Suprapubic skin (tissue), 4 donors: ENCODE results near the gene NEK5. TPM values are rescaled to one million over a fixed set of nuclear protein-coding genes. Genes with fewer than 3 reads are reported as not detected.
"Not testable (repeated sequence)": the region's sequence is repeated elsewhere in the genome, so short reads cannot be mapped to it uniquely, and the experiment has no call there.

Experiments
- DNase-seq, 2 donors: peaks; one replicate each; pipeline ENCODE4 v3.0.0-alpha.2; 2019; ENCODE audit warnings: low spot score in 2 of 2
- H3K27ac ChIP-seq: fragments of 200-600 bp; sonication (generic); one replicate; pipeline ENCODE4 v1.5.1; 2019
- H3K27me3 ChIP-seq: fragments of 200-600 bp; sonication (generic); one replicate; pipeline ENCODE4 v1.5.1; 2019
- H3K36me3 ChIP-seq: fragments of 200-600 bp; sonication (generic); one replicate; pipeline ENCODE4 v1.5.1; 2019
- H3K4me1 ChIP-seq: fragments of 200-600 bp; sonication (generic); one replicate; pipeline ENCODE4 v1.5.1; 2019
- H3K4me3 ChIP-seq: fragments of 200-600 bp; sonication (generic); one replicate; pipeline ENCODE4 v1.5.1; 2019; ENCODE audit warnings: mild to moderate bottlenecking
- H3K9me3 ChIP-seq: fragments of 200-600 bp; sonication (generic); one replicate; pipeline ENCODE4 v1.5.1; 2019
- CTCF ChIP-seq, 2 donors: fragments of 200-600 bp in 1 of 2; fragments of 450-650 bp in 1 of 2; sonication (generic) in 1 of 2; IDR thresholded peaks; one replicate each; pipeline ENCODE4 v1.5.1; 2016 to 2019; ENCODE audit warnings: antibody characterized with exemption in 2 of 2, mild to moderate bottlenecking in 1 of 2, moderate library complexity in 1 of 2
- EP300 ChIP-seq: sonication (generic); formaldehyde crosslinking; IDR thresholded peaks from one replicate; pipeline ENCODE4 v1.6.1; 2017; ENCODE audit warnings: antibody characterized with exemption
- POLR2A ChIP-seq, 2 donors: fragments of 450-650 bp; IDR thresholded peaks; one replicate each; pipeline ENCODE4 v1.6.1; 2017; ENCODE audit warnings: antibody characterized with exemption in 2 of 2, mild to moderate bottlenecking in 2 of 2, moderate library complexity in 2 of 2
- POLR2AphosphoS5 ChIP-seq, 3 donors: sonication (generic); formaldehyde crosslinking; IDR thresholded peaks; one replicate each; pipeline ENCODE4 v1.6.1; 2017; ENCODE audit warnings: antibody characterized with exemption in 3 of 3
- WGBS: methylation state at CpG from one replicate; pipeline ENCODE4 v1.1.5; 2018; 5-methylcytosine and 5-hydroxymethylcytosine counted together
- total RNA-seq, 4 donors: library from RNA; depleted of rRNA; stranded (reverse); fragments of >200 nt; gene quantifications; one replicate each; pipeline ENCODE4 v1.1.0, GENCODE V29; 2016

Gene NEK5
- total RNA-seq, 4 donors from 2014 or later = 0.38 to 0.51 (median 0.42) TPM; not detected in 1

GRCh38 chr13:52043675-52044074, 85.2 kb downstream of the NEK5 start:
- Histone ChIP-seq H3K27ac (no peak overlapping the region), H3K36me3 (no peaks in the 10 kb centered on the region), H3K4me3 (no peak overlapping the region), H3K27me3 (no peaks in the 10 kb centered on the region), H3K4me1 (no peaks in the 10 kb centered on the region), H3K9me3 (no peaks in the 10 kb centered on the region)
- TF ChIP-seq CTCF (IDR thresholded peaks at IDR 0.05) = no peak
- no peak for TF ChIP-seq POLR2A (IDR thresholded peaks at IDR 0.05)
- no peak for TF ChIP-seq EP300
- no peak for TF ChIP-seq POLR2AphosphoS5 (IDR thresholded peaks at IDR 0.05)
- WGBS = 81% methylated on average over 3 of the region's 3 CpGs
- no peak for DNase-seq

GRCh38 chr13:52036037-52036436, 92.8 kb downstream of the NEK5 start:
- Histone ChIP-seq H3K36me3 (no peaks in the 10 kb centered on the region), H3K27ac (no peak overlapping the region), H3K4me1 (no peaks in the 10 kb centered on the region), H3K27me3 (no peaks in the 10 kb centered on the region), H3K9me3 (peaks cover 4% of the 10 kb centered on the region), H3K4me3 (no peak overlapping the region)
- no peak for TF ChIP-seq EP300
- no peak for TF ChIP-seq POLR2AphosphoS5 (IDR thresholded peaks at IDR 0.05)
- 100% methylated on average over 1 of the region's 1 CpG for WGBS
- no peak for DNase-seq

GRCh38 chr13:52034616-52035226, 94.2 kb downstream of the NEK5 start:
- Histone ChIP-seq H3K27ac (no peak overlapping the region), H3K36me3 (no peaks in the 10 kb centered on the region), H3K9me3 (peaks cover 4% of the 10 kb centered on the region), H3K27me3 (no peaks in the 10 kb centered on the region), H3K4me1 (no peaks in the 10 kb centered on the region), H3K4me3 (no peak overlapping the region)
- 77% methylated on average over 5 of the region's 5 CpGs for WGBS
- TF ChIP-seq EP300 = no peak
- no peak for TF ChIP-seq POLR2AphosphoS5 (IDR thresholded peaks at IDR 0.05)
- no peak for TF ChIP-seq CTCF (IDR thresholded peaks at IDR 0.05)
- no peak for TF ChIP-seq POLR2A (IDR thresholded peaks at IDR 0.05)
- no peak for DNase-seq

- peaks cover 12% of the 10 kb centered on the region for H3K36me3 ChIP-seq
- WGBS = 86% methylated on average over 2 of the region's 2 CpGs
Measured at GRCh38 chr13:52033039-52033438, 95.8 kb downstream of the NEK5 start.

GRCh38 chr13:52030401-52030800, 98.5 kb downstream of the NEK5 start:
- not testable (repeated sequence) for DNase-seq, H3K4me1 ChIP-seq, H3K4me3 ChIP-seq, H3K27ac ChIP-seq, H3K27me3 ChIP-seq
- H3K9me3 ChIP-seq = peaks cover 12% of the 10 kb centered on the region
- H3K36me3 ChIP-seq = peaks cover 33% of the 10 kb centered on the region
- 97% methylated on average over 6 of the region's 6 CpGs for WGBS

More at GRCh38 chr13:52033039-52033438, 95.8 kb downstream of the NEK5 start:
- DNase-seq = no peak
- peaks cover 8% of the 10 kb centered on the region for H3K9me3 ChIP-seq
- TF ChIP-seq CTCF (IDR thresholded peaks at IDR 0.05) (no peak), POLR2A (IDR thresholded peaks at IDR 0.05) (no peak), EP300 (no peak), POLR2AphosphoS5 (IDR thresholded peaks at IDR 0.05) (no peak)
- no peak overlapping the region for H3K4me3 ChIP-seq
- no peak overlapping the region for H3K27ac ChIP-seq
- H3K4me1 ChIP-seq = no peaks in the 10 kb centered on the region
- H3K27me3 ChIP-seq = no peaks in the 10 kb centered on the region

GRCh38 chr13:52029569-52029968, 99.3 kb downstream of the NEK5 start:
- no peak for DNase-seq
- WGBS = 86% methylated on average over 4 of the region's 4 CpGs
- no peaks in the 10 kb centered on the region for H3K4me1 ChIP-seq

More at GRCh38 chr13:52029569-52029968, 99.3 kb downstream of the NEK5 start:
- no peaks in the 10 kb centered on the region for H3K27me3 ChIP-seq
- H3K36me3 ChIP-seq = peaks cover 41% of the 10 kb centered on the region
- peaks cover 12% of the 10 kb centered on the region for H3K9me3 ChIP-seq
- TF ChIP-seq POLR2A (IDR thresholded peaks at IDR 0.05) (no peak), POLR2AphosphoS5 (IDR thresholded peaks at IDR 0.05) (no peak), CTCF (IDR thresholded peaks at IDR 0.05) (no peak), EP300 (no peak)
- no peak overlapping the region for H3K27ac ChIP-seq
- no peak overlapping the region for H3K4me3 ChIP-seq
